IMR-90 (cell line): ENCODE results near the gene JMJD6. TPM values are rescaled to one million over a fixed set of nuclear protein-coding genes. Genes with fewer than 3 reads are reported as not detected.

Source experiments
- ATAC-seq: fragments of 200-7000 bp; cut with Tn5 transposase; 2 replicates; pipeline ENCODE4 v1.9.1; 2020; ENCODE audit warnings: low read depth, mild to moderate bottlenecking, moderate library complexity
- BruUV-seq: library from RNA; stranded (reverse); fragments of 400-500 nt; replicated peaks from 2 replicates; lab custom pipeline; 2021; lab: Mats Ljungman, UMichigan
- CTCF ChIA-PET: fragments of 300-600 bp; formaldehyde crosslinking; extraction: SDS; loops from one replicate; lab custom pipeline; 2021; ENCODE audit warnings: antibody characterized with exemption; lab: Yijun Ruan, JAX
- POLR2A ChIA-PET: fragments of 300-600 bp; sonication (Branson Sonifier 250); formaldehyde crosslinking; loops from one replicate; lab custom pipeline; 2022; ENCODE audit warnings: antibody characterized with exemption; ENCODE audit not compliant: unreplicated experiment; lab: Charles Lee
- DNase-seq: peaks from one replicate; pipeline ENCODE4 v3.0.0; 2013
- H2AFZ ChIP-seq: replicated peaks from 2 replicates; pipeline ENCODE3; 2013; ENCODE audit warnings: low read length, mild to moderate bottlenecking; ENCODE audit not compliant: poor library complexity
- H2AK5ac ChIP-seq: 2 replicates; pipeline ENCODE4 v1.6.1; 2013; ENCODE audit warnings: low read depth, low read length, inconsistent platforms
- H2AK9ac ChIP-seq: replicated peaks from 2 replicates; pipeline ENCODE3; 2013; ENCODE audit warnings: mild to moderate bottlenecking, low read depth, low read length, moderate library complexity; ENCODE audit not compliant: poor library complexity
- H2BK120ac ChIP-seq: 2 replicates; pipeline ENCODE4 v1.6.1; 2013; ENCODE audit warnings: low read depth, low read length, inconsistent platforms
- H2BK15ac ChIP-seq: 3 replicates; pipeline ENCODE4 v1.6.1; 2013; ENCODE audit warnings: low read depth, low read length, inconsistent platforms
- H2BK20ac ChIP-seq: 2 replicates; pipeline ENCODE4 v1.6.1; 2013; ENCODE audit warnings: low read depth, mild to moderate bottlenecking, inconsistent platforms, low read length, moderate library complexity
- H2BK5ac ChIP-seq: 2 replicates; pipeline ENCODE4 v1.6.1; 2013; ENCODE audit warnings: mild to moderate bottlenecking, low read depth, low read length, inconsistent platforms; ENCODE audit not compliant: poor library complexity, severe bottlenecking
- H3K14ac ChIP-seq: replicated peaks from 2 replicates; pipeline ENCODE4 v1.6.1; 2013; ENCODE audit warnings: low read depth, low read length, inconsistent platforms
- H3K18ac ChIP-seq: 2 replicates; pipeline ENCODE4 v1.6.1; 2013; ENCODE audit warnings: low read depth, low read length, control low read depth
- H3K23ac ChIP-seq: 2 replicates; pipeline ENCODE4 v1.6.1; 2013; ENCODE audit warnings: low read depth, low read length, inconsistent platforms
- H3K27ac ChIP-seq: 2 replicates; pipeline ENCODE4 v1.5.1; 2013; ENCODE audit warnings: mild to moderate bottlenecking, control low read depth, low read length; ENCODE audit not compliant: insufficient read depth
- H3K27me3 ChIP-seq: 2 replicates; pipeline ENCODE4 v1.6.1; 2013; ENCODE audit warnings: low read length; ENCODE audit not compliant: control insufficient read depth, insufficient read depth
- H3K36me3 ChIP-seq: 2 replicates; pipeline ENCODE4 v1.6.1; 2013; ENCODE audit warnings: low read length, mixed read lengths; ENCODE audit not compliant: control insufficient read depth, insufficient read depth
- H3K4ac ChIP-seq: 2 replicates; pipeline ENCODE4 v1.6.1; 2013; ENCODE audit warnings: low read depth, low read length, inconsistent platforms
- H3K4me1 ChIP-seq: 2 replicates; pipeline ENCODE4 v1.6.1; 2013; ENCODE audit warnings: low read length, mixed read lengths; ENCODE audit not compliant: control insufficient read depth, insufficient read depth
- H3K4me2 ChIP-seq: 2 replicates; pipeline ENCODE4 v1.6.1; 2013; ENCODE audit warnings: low read depth, mild to moderate bottlenecking, control low read depth, low read length, moderate library complexity
- H3K4me3 ChIP-seq: 2 replicates; pipeline ENCODE4 v1.5.1; 2013; ENCODE audit warnings: low read depth, mild to moderate bottlenecking, control low read depth, low read length, moderate library complexity; ENCODE audit not compliant: insufficient read depth
- H3K56ac ChIP-seq: 2 replicates; pipeline ENCODE4 v1.6.1; 2013; ENCODE audit warnings: low read length, inconsistent platforms; ENCODE audit not compliant: insufficient read depth; ENCODE audit errors: extremely low read depth
- H3K79me1 ChIP-seq, 2 experiments: 2 replicates each; pipeline ENCODE4 v1.6.1; 2013; ENCODE audit warnings: low read length in 2 of 2, inconsistent platforms in 1 of 2, low read depth in 1 of 2
- H3K9ac ChIP-seq: 2 replicates; pipeline ENCODE4 v1.6.1; 2013; ENCODE audit warnings: low read depth, low read length, control low read depth
- H3K9me1 ChIP-seq: 2 replicates; pipeline ENCODE4 v1.6.1; 2013; ENCODE audit warnings: low read length, inconsistent platforms; ENCODE audit not compliant: insufficient read depth
- H3K9me3 ChIP-seq: 2 replicates; pipeline ENCODE4 v1.6.1; 2013; ENCODE audit warnings: low read length; ENCODE audit not compliant: control insufficient read depth, insufficient read depth
- H4K20me1 ChIP-seq: 2 replicates; pipeline ENCODE4 v1.6.1; 2013; ENCODE audit warnings: low read length, inconsistent platforms; ENCODE audit not compliant: insufficient read depth
- H4K5ac ChIP-seq: 2 replicates; pipeline ENCODE4 v1.6.1; 2013; ENCODE audit warnings: mild to moderate bottlenecking, low read depth, low read length, control low read depth
- H4K8ac ChIP-seq, 2 experiments: 2 replicates each; pipeline ENCODE4 v1.6.1; 2013; ENCODE audit warnings: low read depth in 2 of 2, low read length in 2 of 2, control low read depth in 1 of 2, inconsistent platforms in 1 of 2
- H4K91ac ChIP-seq: 2 replicates; pipeline ENCODE4 v1.6.1; 2013; ENCODE audit warnings: low read depth, low read length, inconsistent platforms; ENCODE audit not compliant: insufficient read depth
- BHLHE40 ChIP-seq: fragments of 150-350 bp; IDR thresholded peaks from 2 replicates; pipeline ENCODE4 v1.6.1; 2016; ENCODE audit warnings: mild to moderate bottlenecking, low read depth, low read length
- WGBS, 2 experiments: methylation state at CpG; one replicate each; pipeline versions ENCODE4 v1.1.5 to v1.1.7; 2013; ENCODE audit warnings: missing lambda C conversion rate in 2 of 2; ENCODE audit not compliant: insufficient read length in 1 of 2; ENCODE audit errors: extremely low coverage in 2 of 2; 5-methylcytosine and 5-hydroxymethylcytosine counted together
- dilution Hi-C: fragments of 300-500 bp; cut with HindIII; formaldehyde crosslinking; loops from one replicate; pipeline ENCODE4 v1.14.3; 2018; ENCODE audit warnings: low sequenced_read_pairs; ENCODE audit not compliant: unreplicated experiment
- in situ Hi-C: fragments of 300-500 bp; cut with MboI; formaldehyde crosslinking; loops from 3 replicates; pipeline ENCODE4 v1.14.3; 2019; ENCODE audit warnings: low sequenced_read_pairs, inconsistent platforms, mixed read lengths
- intact Hi-C: fragments of 100-400 bp; cut with micrococcal nuclease; formaldehyde crosslinking; loops from 2 replicates; pipeline ENCODE4 v1.10.0; 2022
- polyA plus RNA-seq, 3 experiments: library from polyadenylated mRNA; depleted of rRNA; stranded (reverse); fragments of >200 nt; gene quantifications; 2 replicates each; pipeline ENCODE4 v1.2.3, GENCODE V29; 2012; ENCODE audit warnings: low replicate concordance in 1 of 3
- total RNA-seq: library from RNA; depleted of rRNA; stranded (reverse); fragments of >200 nt; gene quantifications from 2 replicates; pipeline ENCODE4 v1.2.3, GENCODE V29; 2012
- TF ChIP-seq, protein P1 (sequence below): fragments of 150-350 bp; IDR thresholded peaks from 2 replicates; pipeline ENCODE4 v1.6.1; 2016; ENCODE audit warnings: low read depth, mild to moderate bottlenecking, low read length, moderate library complexity, borderline replicate concordance

Gene JMJD6
- total and polyA plus RNA-seq, 2 of the 4 experiments (the other 2 are of a cell fraction) = 24.4 to 33.7 TPM

DNA sequence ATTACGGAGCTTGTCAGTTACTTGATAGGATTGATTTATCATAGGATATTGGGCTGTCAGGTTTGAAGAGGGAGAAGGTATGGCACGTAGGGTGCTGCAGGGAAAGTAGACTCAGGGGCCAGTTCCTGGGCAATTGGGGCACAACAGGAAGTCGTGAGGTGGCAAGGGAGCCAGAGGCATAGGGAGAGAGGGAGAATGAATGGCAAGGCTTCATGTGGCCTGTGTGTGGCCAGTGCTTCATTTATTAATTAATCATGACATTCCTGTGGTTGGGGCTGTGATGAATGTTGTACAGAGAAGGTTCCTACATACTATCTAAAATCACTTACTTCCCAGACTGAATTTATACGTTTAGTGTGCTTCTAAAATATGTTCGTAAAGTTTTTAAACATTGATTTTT, 30.9 kb upstream of the JMJD6 start:
- dilution Hi-C loops (no loop called here), in situ Hi-C loops (no loop called here), intact Hi-C loops (no loop called here)
- H3K9me3 ChIP-seq = no peaks in the 10 kb centered on the region
- no peak overlapping the region for H2AFZ ChIP-seq
- ChIA-PET CTCF (no interaction called here), POLR2A (no interaction called here)
- H3K9me1 ChIP-seq = peaks cover 5% of the 10 kb centered on the region; the same call in 1 of the 2 replicates
- H3K4me1 ChIP-seq = no peaks in the 10 kb centered on the region
- 0 out of 4 replicates have a peak, but pooled peaks cover 0 to 3% of the 10 kb centered on the region in 2 experiments for H3K79me1 ChIP-seq
- H3K4ac ChIP-seq = no peak overlapping the region
- no peaks in the 10 kb centered on the region for H3K27me3 ChIP-seq
- H3K56ac ChIP-seq = no peak overlapping the region
- H2BK20ac ChIP-seq = no peak overlapping the region
- peaks cover 20% of the 10 kb centered on the region for H3K36me3 ChIP-seq
- H4K91ac ChIP-seq = no peak overlapping the region
- H3K4me2 ChIP-seq = no peak overlapping the region
- no peaks in the 10 kb centered on the region for H4K20me1 ChIP-seq
- H3K27ac ChIP-seq = no peak overlapping the region
- no peak overlapping the region for H2AK9ac ChIP-seq
- no peak overlapping the region for H4K8ac ChIP-seq
- DNase-seq = no peak
- WGBS, 2 experiments = 81% methylated on average over 3 of the region's 5 CpGs; no CpG with 5 or more reads in 1 of the 2 experiments
- no peak overlapping the region for H2AK5ac ChIP-seq
- H3K18ac ChIP-seq = no peak overlapping the region
- H2BK120ac ChIP-seq = no peak overlapping the region
- no peak overlapping the region for H3K4me3 ChIP-seq
- no peak for ATAC-seq
- no peak overlapping the region for H3K14ac ChIP-seq
- no TSS peak for BruUV-seq
- no peak overlapping the region for H3K9ac ChIP-seq
- no peak overlapping the region for H3K23ac ChIP-seq
- no peak overlapping the region for H2BK15ac ChIP-seq
- TF ChIP-seq, protein P1, sequence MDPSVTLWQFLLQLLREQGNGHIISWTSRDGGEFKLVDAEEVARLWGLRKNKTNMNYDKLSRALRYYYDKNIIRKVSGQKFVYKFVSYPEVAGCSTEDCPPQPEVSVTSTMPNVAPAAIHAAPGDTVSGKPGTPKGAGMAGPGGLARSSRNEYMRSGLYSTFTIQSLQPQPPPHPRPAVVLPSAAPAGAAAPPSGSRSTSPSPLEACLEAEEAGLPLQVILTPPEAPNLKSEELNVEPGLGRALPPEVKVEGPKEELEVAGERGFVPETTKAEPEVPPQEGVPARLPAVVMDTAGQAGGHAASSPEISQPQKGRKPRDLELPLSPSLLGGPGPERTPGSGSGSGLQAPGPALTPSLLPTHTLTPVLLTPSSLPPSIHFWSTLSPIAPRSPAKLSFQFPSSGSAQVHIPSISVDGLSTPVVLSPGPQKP = no peak
- no peak for TF ChIP-seq BHLHE40
- H4K5ac ChIP-seq = no peak overlapping the region
- H2BK5ac ChIP-seq = no peak overlapping the region
